ENCODE results near the gene BRWD1.

DNA sequence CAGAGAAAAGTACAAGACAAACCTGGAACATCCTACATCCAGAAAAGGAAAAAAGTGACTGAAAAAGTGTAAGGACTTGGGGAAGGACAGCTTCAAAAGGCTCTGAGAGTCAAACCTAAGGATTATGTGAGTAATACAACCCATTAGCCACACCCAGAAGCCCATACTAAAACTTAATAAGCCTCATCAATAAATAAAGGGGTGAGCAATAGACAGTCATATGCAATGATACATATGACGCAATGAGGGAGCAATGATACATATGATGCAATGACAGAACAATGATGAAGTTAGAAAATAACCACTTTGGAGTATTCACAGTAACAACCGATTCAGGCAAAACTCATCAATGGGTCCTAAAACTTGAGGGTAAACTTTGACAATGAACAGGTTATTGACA is 50.1 kb downstream of the BRWD1 start:
- TF ChIP-seq, protein P1, sequence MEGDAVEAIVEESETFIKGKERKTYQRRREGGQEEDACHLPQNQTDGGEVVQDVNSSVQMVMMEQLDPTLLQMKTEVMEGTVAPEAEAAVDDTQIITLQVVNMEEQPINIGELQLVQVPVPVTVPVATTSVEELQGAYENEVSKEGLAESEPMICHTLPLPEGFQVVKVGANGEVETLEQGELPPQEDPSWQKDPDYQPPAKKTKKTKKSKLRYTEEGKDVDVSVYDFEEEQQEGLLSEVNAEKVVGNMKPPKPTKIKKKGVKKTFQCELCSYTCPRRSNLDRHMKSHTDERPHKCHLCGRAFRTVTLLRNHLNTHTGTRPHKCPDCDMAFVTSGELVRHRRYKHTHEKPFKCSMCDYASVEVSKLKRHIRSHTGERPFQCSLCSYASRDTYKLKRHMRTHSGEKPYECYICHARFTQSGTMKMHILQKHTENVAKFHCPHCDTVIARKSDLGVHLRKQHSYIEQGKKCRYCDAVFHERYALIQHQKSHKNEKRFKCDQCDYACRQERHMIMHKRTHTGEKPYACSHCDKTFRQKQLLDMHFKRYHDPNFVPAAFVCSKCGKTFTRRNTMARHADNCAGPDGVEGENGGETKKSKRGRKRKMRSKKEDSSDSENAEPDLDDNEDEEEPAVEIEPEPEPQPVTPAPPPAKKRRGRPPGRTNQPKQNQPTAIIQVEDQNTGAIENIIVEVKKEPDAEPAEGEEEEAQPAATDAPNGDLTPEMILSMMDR (IDR thresholded peaks at IDR 0.05; ENCODE audit: insufficient read depth, low read length, poor library complexity, severe bottlenecking) = no peak
- no peak for TF ChIP-seq EZH2phosphoT487 (conservative IDR thresholded peaks at IDR 0.05; ENCODE audit: low read length)
